WI38 (cell line): ENCODE results near the gene OGT.
"Not testable (repeated sequence)": the region's sequence is repeated elsewhere in the genome, so short reads cannot be mapped to it uniquely, and the experiment has no call there.

Source experiments
- H3K4me3 ChIP-seq: 2 replicates; pipeline ENCODE4 v1.5.1; 2011; ENCODE audit warnings: low read depth, mild to moderate bottlenecking, control low read depth, low read length
- CTCF ChIP-seq: IDR thresholded peaks from 2 replicates; pipeline ENCODE4 v1.5.1; 2012; ENCODE audit warnings: low read depth, mild to moderate bottlenecking, control low read depth, low read length

The OGT gene

GRCh38 chrX:71603618-71604017 lies 70.7 kb downstream of the OGT start:
- no peak overlapping the region for H3K4me3 ChIP-seq
- no peak for TF ChIP-seq CTCF

GRCh38 chrX:71604141-71604540 lies 71.2 kb downstream of the OGT start:
- no peak for TF ChIP-seq CTCF
- no peak overlapping the region for H3K4me3 ChIP-seq

GRCh38 chrX:71604796-71605568 lies 72.1 kb downstream of the OGT start:
- no peak for TF ChIP-seq CTCF

GRCh38 chrX:71606536-71607216 lies 73.8 kb downstream of the OGT start:
- TF ChIP-seq CTCF = no peak
- no peak overlapping the region for H3K4me3 ChIP-seq

More at GRCh38 chrX:71604796-71605568, 72.1 kb downstream of the OGT start:
- H3K4me3 ChIP-seq = no peak overlapping the region

GRCh38 chrX:71607488-71607887 lies 74.6 kb downstream of the OGT start:
- TF ChIP-seq CTCF = no peak

GRCh38 chrX:71609095-71609750 lies 76.3 kb downstream of the OGT start:
- H3K4me3 ChIP-seq = no peak overlapping the region
- TF ChIP-seq CTCF = no peak

More at GRCh38 chrX:71607488-71607887, 74.6 kb downstream of the OGT start:
- no peak overlapping the region for H3K4me3 ChIP-seq

GRCh38 chrX:71611736-71612135 lies 78.8 kb downstream of the OGT start:
- H3K4me3 ChIP-seq = not testable (repeated sequence)
